ENCODE results near the gene PHLDB3.
"Not testable (repeated sequence)": the region's sequence is repeated elsewhere in the genome, so short reads cannot be mapped to it uniquely, and the experiment has no call there.

Gene PHLDB3

GRCh38 chr19:43526884-43527859 is 22.6 kb upstream of the PHLDB3 start, which contains the start of gene ETHE1:
Gene ETHE1 (minus strand): TSS chr19:43527201. CDS start chr19:43527177, 24 bp downstream.
- DNase-seq = peak; percentile 87

GRCh38 chr19:43525836-43526771 is 21.6 kb upstream of the PHLDB3 start:
- DNase-seq = peak; percentile 40

- DNase-seq = peak; percentile 57
These were observed 20.6 kb upstream of the PHLDB3 start for GRCh38 chr19:43524922-43525835.

DNA sequence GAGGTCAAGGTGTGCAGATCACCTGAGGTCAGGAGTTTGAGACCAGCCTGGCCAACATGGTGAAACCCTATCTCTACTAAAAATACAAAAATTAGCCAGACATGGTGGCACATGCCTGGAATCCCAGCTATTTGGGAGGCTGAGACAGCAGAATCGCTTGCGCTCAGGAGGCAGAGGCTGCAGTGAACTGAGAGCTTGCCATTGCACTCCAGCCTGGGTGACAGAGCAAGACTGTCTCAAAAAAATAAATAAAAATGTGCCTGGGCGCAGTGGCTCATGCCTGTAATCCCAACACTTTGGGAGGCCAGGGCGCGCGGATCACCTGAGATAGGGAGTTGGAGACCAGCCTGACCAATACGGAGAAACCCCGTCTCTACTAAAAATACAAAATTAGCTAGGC is 19.1 kb upstream of the PHLDB3 start:
- not testable (repeated sequence) for DNase-seq

DNA sequence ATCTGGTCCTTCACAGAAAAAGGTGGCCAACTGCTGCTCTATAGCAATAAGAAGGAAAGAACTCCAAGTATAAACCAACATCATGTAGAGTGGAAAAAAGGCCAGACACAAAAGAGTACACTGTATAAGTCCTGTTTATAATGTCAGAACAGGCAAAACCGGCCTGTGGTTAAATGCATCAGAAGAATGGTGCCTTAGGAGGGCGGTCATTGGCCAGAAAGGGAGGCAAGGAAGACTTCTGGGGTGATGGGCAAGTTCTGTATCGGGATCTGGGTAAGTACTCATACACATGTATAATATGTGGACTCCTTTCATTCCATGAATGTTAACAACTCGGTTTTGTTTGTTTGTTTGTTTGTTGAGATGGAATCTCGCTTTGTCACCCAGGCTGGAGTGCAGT is 18.4 kb upstream of the PHLDB3 start:
- DNase-seq = no peak

GRCh38 chr19:43519436-43520088 is 15.0 kb upstream of the PHLDB3 start:
- peak; percentile 84 for DNase-seq

DNA sequence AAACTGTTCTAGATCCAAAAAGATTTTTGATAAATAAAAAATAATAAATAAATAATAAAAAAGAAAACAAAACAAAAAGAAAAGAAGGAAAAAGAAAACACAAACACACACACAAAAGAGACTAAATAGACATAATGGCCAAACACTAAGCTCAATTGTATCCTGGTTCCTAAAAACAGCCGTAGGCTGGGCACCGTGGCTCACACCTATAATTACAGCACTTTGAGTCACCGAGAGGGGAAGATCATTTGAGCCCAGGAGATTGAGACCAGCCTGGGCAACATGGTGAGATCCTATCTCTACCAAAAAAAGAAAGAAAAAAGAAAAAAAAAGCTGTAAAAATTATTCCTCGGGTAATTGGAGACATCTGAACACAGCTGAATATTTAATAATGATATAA is 13.5 kb upstream of the PHLDB3 start:
- no peak for DNase-seq

DNA sequence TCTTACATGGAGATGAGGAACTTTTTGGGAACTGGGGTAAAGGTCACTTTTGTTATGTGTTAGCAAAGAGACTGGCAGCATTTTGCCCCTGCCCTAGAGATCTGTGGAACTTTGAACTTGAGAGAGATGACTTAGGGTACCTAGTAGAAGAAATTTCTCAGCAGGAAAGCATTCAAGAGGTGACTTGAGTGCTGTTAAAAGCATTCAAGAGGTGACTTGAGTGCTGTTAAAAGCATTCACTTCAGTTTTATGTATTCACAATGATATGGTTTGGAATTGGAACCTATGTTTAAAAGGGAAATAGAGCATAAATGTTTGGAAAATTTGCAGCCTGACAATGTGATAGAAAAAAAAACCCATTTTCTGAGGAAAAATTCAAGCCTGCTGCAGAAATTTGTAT is 7.9 kb upstream of the PHLDB3 start:
- not testable (repeated sequence) for DNase-seq

DNA sequence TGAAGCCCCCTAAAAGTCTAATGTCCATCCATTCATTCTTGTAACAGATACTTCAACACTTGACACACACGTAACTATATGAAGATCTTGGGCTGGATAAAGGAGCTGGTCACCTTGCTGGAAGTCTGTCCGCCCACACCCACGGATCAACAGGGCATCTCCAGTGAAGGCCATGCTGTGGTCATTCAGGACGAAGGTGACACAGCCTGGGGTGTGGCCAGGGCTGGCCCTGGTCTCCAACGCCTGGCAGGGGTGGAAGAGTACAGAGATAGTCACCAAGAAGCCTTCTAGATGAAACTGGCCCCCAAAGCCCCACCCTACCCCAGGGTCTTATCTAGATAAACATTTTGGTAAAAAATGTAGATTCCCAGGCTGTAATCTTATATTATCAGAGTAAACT is 6.8 kb upstream of the PHLDB3 start:
- DNase-seq = no peak

DNA sequence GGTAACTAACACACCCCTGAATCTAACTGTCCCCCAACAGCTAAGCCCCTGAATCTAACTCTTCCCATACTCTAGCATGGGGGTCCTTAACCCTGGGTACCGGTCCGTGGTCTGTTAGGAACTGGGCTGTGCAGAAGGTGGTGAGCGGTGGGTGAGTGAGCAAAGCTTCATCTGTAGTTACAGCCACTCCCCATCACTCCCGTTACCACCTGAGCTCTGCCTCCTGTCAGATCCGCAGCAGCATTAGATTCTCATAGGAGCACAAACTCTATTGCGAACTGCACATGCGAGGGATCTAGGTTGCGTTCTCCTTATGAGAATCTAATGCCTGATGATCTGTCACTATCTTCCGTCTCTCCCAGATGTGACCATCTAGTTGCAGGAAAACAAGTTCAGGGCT is 6.2 kb upstream of the PHLDB3 start:
- no peak for DNase-seq

GRCh38 chr19:43507880-43508279 is 3.3 kb upstream of the PHLDB3 start:
- no peak for DNase-seq

DNA sequence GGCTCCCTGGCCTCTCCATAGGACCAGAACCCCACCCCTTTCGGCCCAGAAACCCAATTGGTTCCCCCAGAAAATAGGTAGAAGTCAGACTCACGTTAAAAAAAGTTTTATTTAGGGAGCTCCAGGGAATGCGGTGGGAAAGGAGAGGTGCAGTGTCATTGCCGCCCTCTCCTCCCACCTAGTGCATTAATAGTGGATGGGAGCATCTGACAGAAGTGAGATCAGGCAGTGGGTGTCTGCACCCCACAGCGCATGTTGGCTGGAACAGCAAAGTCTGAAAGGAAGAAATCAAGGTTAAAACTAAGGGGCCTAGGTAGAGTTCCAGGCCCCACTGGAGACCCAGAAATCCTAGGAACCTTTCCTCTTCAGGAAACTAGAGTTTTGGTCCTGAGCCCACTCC is 2.1 kb upstream of the PHLDB3 start:
- DNase-seq = no peak

DNA sequence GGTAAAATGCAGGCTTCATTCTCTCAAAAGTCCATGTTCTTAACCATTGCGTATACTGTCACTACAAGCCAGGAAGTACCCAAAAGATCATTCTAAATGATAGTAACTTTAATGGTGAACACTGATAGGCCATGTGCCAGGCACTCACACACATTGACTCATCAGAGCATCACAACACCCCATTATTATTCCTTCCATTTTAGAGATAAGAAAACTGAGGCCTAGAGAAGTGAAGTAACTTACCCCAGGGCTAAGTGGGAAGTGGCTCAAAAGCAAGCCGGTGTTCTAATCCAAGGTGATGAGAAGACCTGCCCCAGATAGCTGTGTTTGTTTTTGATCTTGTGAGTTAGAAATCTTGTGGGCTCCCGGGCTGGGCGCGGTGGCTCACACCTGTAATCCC is 1.4 kb upstream of the PHLDB3 start:
- no peak for DNase-seq

- DNase-seq = no peak
These were observed 575 bp upstream of the PHLDB3 start for GRCh38 chr19:43505186-43505456.

- DNase-seq = peak; percentile 98
These were observed 783 bp downstream of the PHLDB3 start for GRCh38 chr19:43503501-43504425.

GRCh38 chr19:43502419-43502976 is 2.0 kb downstream of the PHLDB3 start:
- no peak for DNase-seq

- no peak for DNase-seq
These were observed 2.7 kb downstream of the PHLDB3 start for GRCh38 chr19:43501661-43502418.

GRCh38 chr19:43499042-43499441 is 5.5 kb downstream of the PHLDB3 start:
- DNase-seq = no peak

- no peak for DNase-seq
These were observed 6.2 kb downstream of the PHLDB3 start for GRCh38 chr19:43498233-43498842.
